LNCAP (cell line): ENCODE measurements around the gene ZNF385D.

Source experiments
- CTCF ChIP-seq: fragments of 450-650 bp; IDR thresholded peaks from 2 replicates; pipeline ENCODE4 v1.5.1; 2017; ENCODE audit warnings: mild to moderate bottlenecking

ZNF385D gene

DNA sequence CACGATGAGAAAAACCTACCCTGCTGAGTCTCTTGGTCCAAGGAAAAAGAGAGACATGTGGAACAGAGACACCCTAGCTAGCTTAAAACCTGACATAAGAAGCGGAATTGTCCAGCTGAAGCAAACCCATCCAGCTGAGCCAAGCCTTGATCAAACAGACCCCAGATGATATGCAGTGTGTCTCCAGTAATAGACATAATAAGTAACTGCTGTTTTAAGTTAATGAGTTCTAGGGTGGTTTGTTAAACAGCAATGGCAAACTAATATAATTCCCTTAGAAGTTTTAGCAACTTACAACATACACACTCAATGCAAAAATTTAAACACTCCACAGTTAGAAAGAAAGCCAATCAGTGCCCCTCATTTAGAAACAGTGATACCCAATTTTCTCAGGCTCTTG lies 26.8 kb upstream of the ZNF385D start:
- TF ChIP-seq CTCF = no peak

GRCh38 chr3:21766002-21766401 lies 15.0 kb upstream of the ZNF385D start:
- TF ChIP-seq CTCF = no peak

DNA sequence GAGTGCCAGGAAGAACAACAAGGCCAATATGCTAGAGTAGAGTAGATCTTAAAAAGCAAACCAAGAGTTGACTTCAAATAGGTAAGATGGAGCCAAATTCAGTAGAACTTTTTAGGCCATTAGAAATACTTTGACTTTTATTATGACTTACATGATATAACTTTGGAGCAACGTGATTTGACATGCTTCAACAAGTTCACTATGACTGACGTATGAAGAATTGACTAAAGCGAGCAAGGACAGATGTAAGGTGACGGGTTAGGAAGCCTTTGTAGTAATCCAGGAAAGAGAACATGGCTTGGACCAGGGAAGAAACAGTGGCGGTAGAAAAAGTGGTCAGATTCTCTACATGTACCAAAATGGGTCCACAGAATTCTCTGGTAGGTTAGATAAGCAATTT lies 4.9 kb upstream of the ZNF385D start:
- no peak for TF ChIP-seq CTCF

GRCh38 chr3:21754839-21755238 lies 3.8 kb upstream of the ZNF385D start:
- TF ChIP-seq CTCF = no peak

- TF ChIP-seq CTCF = peak; percentile 81
These were observed 1.8 kb upstream of the ZNF385D start for GRCh38 chr3:21752749-21753347.

DNA sequence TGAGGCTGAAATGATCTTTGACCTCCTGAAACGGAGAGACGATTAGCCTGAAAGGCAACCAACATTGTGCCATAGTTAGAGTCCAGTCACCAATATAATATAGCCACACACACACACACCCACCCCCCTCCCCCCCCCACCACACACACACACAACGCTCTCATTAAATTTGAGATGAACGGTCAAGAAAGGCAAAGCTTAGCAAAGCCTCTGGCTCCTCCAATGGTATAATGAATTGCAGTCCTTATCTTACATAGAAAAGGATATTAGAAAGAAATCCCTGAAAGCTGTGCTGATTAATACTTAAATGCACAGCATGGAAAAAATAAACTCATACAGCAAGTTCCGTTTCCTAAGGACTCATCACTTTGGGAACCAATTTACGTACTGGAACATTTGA lies 876 bp upstream of the ZNF385D start:
- no peak for TF ChIP-seq CTCF

- TF ChIP-seq CTCF = no peak
These were observed 822 bp downstream of the ZNF385D start for GRCh38 chr3:21750080-21750696.
